ENCODE measurements around the gene SSUH2. TPM values are rescaled to one million over a fixed set of nuclear protein-coding genes. Genes with fewer than 3 reads are reported as not detected.
"Not testable (repeated sequence)": the region's sequence is repeated elsewhere in the genome, so short reads cannot be mapped to it uniquely, and the experiment has no call there.

Gene SSUH2
- total and polyA plus RNA-seq, 2 of the 13 experiments (the other 11 are each of a cell fraction or from before 2014, with no cell fraction given) = 38.1 to 136 TPM

DNA sequence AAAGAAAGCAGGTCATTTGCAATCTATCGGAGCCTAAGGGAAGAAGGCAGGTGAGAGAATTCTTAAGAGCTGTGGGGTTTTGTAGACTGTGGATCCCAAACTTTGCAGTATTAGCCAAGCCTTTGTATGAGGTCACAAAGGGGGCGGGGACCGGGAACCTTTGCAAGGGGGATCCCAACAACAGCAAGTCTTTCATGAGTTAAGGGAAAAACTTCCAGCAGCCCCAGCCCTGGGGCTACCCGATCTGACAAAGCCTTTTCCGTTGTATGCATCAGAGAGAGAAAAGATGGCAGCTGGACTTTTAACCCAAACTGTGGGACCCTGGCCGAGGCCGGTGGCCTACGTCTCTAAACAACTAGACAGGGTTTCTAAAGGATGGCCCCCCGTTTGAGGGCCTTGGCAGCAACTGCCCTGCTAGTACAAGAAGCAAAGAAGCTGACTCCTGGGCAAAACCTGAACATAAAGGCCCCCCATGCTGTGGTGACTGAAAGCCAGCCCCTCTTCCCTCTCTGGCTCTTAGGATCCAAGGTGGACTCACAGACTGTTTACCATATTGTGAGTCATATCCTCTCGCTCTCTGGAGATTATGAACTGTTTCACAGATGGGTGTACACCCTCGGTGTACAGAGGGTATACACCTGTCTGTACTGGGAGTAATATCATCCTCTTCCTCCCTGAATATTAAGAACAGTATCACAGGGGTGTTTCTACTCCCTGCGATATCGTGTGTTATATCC is 35.4 kb upstream of the SSUH2 start (continued):
- TF ChIP-seq POLR2G (IDR thresholded peaks at IDR 0.05; ENCODE audit: low read depth, low read length) = peak; percentile 53; the same call in 1 of the 2 replicates
- TF ChIP-seq RBFOX2 (IDR thresholded peaks at IDR 0.05; ENCODE audit: low read depth, low read length) = 0 out of 2 replicates have a peak, but pooled peaks have one; percentile 23
- peak; percentile 77 for TF ChIP-seq FOXA3 (CRISPR knock-in tag; IDR thresholded peaks at IDR 0.05)
- TF ChIP-seq SOX13 (IDR thresholded peaks at IDR 0.05); FOXA1 (IDR thresholded peaks at IDR 0.05); CREM (CRISPR knock-in tag; IDR thresholded peaks at IDR 0.05): not testable (repeated sequence)
- TF ChIP-seq SOX13 (CRISPR knock-in tag; conservative IDR thresholded peaks at IDR 0.05 in 1 of 2, IDR thresholded peaks at IDR 0.05 in 1 of 2) = peak in 1 of 2 experiments; percentile 36; a peak in 1 of 4 replicates
- peak; percentile 62 for TF ChIP-seq ELF3 (CRISPR knock-in tag; IDR thresholded peaks at IDR 0.05)
- 0 out of 2 replicates have a peak, but pooled peaks have one; percentile 40 for TF ChIP-seq MIER3 (CRISPR knock-in tag; IDR thresholded peaks at IDR 0.05; ENCODE audit: borderline replicate concordance)
- peak; percentile 31 for TF ChIP-seq YY1 (IDR thresholded peaks at IDR 0.05; ENCODE audit: insufficient read depth, insufficient replicate concordance, low read depth, low read length)
- TF ChIP-seq FOXA1 (CRISPR knock-in tag; IDR thresholded peaks at IDR 0.05) = peak; percentile 50; the same call in 1 of the 2 replicates
- TF ChIP-seq MXI1 (IDR thresholded peaks at IDR 0.05; ENCODE audit: borderline replicate concordance, low read depth, low read length) = 0 out of 3 replicates have a peak, but pooled peaks have one; percentile 11
- TF ChIP-seq JUND (CRISPR knock-in tag; IDR thresholded peaks at IDR 0.05) = peak; percentile 88
- peak; percentile 47 for TF ChIP-seq RARA (CRISPR knock-in tag; IDR thresholded peaks at IDR 0.05)
- peak; percentile 93 for TF ChIP-seq ETV5 (CRISPR knock-in tag; IDR thresholded peaks at IDR 0.05; ENCODE audit: borderline replicate concordance)
- TF ChIP-seq CREM (IDR thresholded peaks at IDR 0.05) = peak; percentile 17; the same call in 1 of the 2 replicates
- TF ChIP-seq, protein P1, sequence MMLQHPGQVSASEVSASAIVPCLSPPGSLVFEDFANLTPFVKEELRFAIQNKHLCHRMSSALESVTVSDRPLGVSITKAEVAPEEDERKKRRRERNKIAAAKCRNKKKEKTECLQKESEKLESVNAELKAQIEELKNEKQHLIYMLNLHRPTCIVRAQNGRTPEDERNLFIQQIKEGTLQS (CRISPR knock-in tag; IDR thresholded peaks at IDR 0.05) = peak; percentile 75; the same call in 1 of the 2 replicates
- TF ChIP-seq, protein P2, sequence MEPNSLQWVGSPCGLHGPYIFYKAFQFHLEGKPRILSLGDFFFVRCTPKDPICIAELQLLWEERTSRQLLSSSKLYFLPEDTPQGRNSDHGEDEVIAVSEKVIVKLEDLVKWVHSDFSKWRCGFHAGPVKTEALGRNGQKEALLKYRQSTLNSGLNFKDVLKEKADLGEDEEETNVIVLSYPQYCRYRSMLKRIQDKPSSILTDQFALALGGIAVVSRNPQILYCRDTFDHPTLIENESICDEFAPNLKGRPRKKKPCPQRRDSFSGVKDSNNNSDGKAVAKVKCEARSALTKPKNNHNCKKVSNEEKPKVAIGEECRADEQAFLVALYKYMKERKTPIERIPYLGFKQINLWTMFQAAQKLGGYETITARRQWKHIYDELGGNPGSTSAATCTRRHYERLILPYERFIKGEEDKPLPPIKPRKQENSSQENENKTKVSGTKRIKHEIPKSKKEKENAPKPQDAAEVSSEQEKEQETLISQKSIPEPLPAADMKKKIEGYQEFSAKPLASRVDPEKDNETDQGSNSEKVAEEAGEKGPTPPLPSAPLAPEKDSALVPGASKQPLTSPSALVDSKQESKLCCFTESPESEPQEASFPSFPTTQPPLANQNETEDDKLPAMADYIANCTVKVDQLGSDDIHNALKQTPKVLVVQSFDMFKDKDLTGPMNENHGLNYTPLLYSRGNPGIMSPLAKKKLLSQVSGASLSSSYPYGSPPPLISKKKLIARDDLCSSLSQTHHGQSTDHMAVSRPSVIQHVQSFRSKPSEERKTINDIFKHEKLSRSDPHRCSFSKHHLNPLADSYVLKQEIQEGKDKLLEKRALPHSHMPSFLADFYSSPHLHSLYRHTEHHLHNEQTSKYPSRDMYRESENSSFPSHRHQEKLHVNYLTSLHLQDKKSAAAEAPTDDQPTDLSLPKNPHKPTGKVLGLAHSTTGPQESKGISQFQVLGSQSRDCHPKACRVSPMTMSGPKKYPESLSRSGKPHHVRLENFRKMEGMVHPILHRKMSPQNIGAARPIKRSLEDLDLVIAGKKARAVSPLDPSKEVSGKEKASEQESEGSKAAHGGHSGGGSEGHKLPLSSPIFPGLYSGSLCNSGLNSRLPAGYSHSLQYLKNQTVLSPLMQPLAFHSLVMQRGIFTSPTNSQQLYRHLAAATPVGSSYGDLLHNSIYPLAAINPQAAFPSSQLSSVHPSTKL (CRISPR knock-in tag; IDR thresholded peaks at IDR 0.05) = peak; percentile 62
- TF ChIP-seq, protein P3, sequence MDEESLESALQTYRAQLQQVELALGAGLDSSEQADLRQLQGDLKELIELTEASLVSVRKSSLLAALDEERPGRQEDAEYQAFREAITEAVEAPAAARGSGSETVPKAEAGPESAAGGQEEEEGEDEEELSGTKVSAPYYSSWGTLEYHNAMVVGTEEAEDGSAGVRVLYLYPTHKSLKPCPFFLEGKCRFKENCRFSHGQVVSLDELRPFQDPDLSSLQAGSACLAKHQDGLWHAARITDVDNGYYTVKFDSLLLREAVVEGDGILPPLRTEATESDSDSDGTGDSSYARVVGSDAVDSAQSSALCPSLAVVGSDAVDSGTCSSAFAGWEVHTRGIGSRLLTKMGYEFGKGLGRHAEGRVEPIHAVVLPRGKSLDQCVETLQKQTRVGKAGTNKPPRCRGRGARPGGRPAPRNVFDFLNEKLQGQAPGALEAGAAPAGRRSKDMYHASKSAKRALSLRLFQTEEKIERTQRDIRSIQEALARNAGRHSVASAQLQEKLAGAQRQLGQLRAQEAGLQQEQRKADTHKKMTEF (CRISPR knock-in tag; IDR thresholded peaks at IDR 0.05) = 0 out of 2 replicates have a peak, but pooled peaks have one; percentile 16
- 0 out of 2 replicates have a peak, but pooled peaks have one; percentile 24 for TF ChIP-seq THAP11 (CRISPR knock-in tag; IDR thresholded peaks at IDR 0.05)
- TF ChIP-seq FOSL2 (CRISPR knock-in tag; IDR thresholded peaks at IDR 0.05) = peak; percentile 96
- TF ChIP-seq MED1 (CRISPR knock-in tag; IDR thresholded peaks at IDR 0.05) = peak; percentile 56

Measured in HepG2 (cell line).